NCI-H146 (cell line): ENCODE results near the gene SARNP.

Experiments used
- DNase-seq: peaks from one replicate; lab custom pipeline; 2025; lab: John Stamatoyannopoulos, UW

SARNP gene

DNA sequence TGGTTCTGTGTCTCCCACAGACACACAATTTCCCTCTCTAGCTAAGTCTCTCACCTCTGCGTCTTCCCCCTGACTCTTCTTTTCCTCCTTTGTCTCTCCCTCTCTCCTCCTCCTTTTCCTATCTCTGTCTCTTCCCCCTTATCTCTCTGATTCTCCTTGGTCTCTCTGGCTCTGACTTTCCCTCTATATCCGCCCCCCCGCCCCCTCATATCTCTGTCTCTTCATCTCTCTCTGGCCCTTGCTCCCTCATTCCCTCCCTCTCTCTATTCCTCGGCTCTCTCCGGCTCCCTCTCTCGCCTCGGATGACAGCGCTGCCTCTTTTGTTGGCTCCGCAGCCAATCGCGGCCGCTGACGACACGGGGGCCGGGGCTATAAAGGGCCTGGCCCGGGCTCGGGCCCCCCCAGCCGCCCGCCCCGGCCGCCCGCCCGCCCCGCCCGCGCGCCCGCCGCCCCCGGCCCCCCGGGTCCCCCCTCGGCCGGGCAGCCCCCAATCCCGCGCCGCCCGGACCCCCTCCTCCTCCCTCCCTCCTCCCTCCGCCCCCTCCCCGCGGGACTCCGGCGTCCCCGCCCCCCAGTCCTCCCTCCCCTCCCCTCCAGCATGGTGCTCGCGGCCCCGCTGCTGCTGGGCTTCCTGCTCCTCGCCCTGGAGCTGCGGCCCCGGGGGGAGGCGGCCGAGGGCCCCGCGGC lies 74.7 kb downstream of the SARNP start, which contains the start of gene GDF11:
TSS of gene GDF11 (plus strand) at position 404 of the 687 bp plus-strand sequence. CDS start at position 599, 195 bp downstream.
- DNase-seq, result peak; percentile 86

DNA sequence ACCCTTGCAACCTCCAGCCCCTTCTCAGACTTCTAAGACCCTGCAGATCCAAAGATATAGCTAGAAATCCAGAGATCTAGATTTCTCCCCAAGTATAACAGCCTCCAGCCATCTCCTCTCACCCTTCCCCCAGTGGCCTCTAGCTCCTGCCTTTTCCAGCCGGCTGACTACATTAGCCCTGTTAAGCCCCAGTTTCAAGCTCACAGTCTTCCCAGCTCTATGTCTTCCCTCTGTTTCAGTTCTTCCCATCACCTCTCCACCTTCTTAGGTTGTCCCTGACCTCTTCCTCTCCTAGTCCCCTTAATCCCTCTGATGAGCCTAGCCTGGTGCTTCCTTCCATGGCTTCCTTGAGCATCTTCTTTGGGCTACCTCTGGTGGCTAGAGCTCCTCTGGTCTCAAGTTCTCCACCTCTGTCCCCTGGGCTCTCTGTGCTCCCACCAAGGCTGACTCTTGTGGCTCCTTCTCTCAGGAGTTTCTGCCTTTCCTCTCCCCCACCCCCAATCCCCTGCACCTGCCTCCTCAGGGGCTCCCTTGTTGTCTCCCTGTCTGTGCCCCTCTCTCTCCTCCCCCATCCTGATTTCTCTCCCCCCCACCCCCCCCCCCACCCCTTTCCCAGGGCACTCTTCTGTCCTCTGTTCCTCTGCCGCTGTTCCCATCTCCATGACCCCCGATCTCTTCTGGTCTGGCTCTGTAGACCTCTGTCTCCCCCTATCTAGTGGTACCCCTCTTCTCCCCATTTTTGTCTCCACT lies 75.4 kb downstream of the SARNP start:
- no peak for DNase-seq

DNA sequence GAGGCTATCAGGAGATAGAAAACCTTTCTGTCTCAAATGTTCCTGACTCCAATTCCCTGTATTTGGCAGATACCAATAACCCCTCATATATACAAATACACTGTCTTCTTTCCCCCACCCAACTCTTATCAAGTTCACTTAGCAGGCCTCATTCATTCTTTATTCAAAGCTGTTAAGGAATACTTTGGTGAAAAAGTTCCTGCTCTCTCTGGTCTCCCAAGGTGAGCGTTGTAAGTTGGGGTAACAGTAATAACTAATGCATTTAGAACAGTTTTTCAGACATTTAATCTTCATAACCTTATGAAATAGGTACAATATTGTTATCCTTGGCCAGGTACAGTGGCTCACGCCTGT lies 78.5 kb downstream of the SARNP start:
- DNase-seq, result no peak

DNA sequence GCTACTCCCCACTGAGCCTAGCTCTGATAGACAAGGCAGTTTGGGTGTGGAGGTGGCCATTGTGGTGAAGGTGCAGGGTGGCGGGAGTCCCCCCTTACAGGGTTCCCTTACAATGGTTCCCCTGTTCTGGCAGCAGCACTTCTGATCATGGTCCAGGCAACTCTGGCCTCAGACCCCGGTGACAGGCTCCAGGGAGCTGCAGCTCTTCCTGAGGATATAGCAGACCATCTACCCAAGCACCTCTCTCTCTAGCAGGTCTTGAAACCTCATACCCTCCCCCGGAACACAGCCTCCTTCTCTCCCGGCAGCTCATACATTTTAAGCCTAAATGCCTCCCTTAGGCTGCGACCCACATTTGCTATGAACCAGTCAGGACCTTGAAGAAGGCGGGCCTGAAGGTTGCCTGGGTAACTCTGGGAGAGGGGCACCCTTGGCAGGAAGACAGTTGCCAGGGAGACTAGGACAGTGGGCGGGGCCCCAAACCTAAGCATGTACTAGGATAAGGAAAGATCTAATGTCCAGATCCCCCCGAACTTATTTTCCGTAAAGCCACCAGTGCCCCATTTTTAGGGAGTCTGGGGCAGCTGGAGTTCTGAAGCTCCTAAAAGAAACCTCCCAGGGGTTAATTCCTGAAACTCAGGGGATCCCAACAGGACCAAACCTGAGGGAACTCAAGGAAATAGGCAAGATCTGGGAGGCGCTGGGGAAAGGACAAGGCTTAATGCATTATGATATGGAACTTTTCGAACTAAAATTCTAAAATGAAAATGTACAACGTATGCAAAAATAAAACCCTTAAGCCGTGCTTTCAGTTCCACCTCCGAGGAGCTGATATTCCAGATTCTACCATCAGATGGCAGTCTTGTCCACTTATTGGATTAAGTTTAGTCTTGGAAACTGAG lies 79.2 kb downstream of the SARNP start:
- DNase-seq, result peak; percentile 94

DNA sequence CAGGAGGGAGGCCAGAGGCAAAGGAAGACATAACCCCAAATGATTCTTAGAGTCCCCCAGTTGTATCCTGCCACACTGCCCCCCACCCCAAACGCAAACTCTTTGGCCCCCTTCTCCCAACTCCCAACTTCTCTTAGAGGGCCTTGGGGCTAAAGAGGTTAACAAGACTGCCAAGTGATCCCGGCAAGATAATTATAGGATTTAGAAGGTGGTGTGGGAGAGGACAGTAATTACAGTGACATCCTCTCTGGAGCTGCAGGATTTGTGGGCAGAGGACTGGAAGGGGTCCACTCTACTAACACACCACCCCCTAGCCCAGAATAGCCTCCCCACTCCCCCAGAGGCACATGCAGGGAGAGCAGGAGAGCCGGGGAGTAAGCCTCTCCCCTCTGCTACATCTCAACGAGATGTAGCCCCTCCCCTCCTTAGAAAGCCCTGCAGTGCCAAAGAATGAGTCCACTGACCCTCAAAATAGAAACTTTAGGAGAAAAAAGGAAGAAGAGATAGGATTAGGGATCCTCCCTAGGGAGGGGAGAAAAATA lies 79.9 kb downstream of the SARNP start:
- DNase-seq, result peak; percentile 26

DNA sequence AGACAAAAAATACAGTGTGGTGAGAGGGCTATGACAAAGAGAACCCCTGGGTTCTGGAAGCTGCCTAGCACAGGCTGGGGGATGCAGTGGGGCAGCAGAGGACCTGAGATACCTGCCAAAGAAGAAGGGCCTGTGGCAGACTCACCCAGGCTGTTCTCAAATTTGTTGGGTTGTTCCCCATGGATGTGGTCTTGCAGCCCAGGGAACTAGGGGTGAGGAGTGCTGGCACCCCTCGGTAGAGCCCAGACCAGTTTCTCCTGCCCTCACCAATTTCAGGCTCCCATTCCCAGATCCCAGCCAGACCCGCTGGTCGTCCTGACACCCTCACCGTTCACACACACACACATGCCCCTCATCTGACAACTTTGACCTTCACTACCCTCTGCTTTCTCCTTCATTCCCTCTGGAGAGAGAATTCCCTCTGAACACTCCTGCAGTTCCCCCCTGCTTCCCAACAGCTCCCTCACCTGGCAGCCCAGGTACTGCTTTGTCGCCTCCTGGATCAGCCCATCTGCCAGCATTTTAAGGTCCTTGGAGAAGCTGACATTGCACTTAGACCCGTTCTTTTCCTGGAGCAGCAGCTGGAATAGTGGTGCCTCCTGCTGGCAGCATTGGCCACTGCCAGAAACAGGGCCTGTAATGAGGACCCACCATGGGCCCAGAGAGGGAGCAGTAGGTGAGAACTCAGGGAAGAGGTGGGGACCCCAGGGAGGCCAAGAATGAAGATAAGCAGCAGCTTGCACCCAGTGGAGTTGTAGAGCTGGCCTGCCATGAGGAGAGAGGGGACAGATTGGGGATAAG lies 80.5 kb downstream of the SARNP start:
- peak; percentile 84 for DNase-seq

DNA sequence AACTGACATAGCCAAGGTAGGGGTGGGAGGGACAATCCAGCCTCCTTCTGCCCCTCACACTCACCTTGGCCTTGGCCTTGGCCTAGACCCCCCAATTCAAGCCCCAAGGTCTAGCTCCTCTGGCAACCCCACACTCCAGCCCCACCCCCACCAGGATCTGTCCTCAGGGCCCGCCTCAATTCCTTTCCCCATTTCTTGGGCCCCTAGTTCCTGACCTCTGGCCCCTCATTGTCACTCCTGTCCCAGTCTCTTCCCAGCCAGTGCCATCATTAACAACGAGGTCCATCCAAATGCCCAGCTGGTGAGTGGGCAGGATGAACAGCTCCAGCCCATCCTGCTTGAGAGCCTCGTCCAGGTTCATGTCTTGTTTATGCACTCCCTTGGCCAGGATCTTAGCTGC lies 81.4 kb downstream of the SARNP start:
- no peak for DNase-seq

DNA sequence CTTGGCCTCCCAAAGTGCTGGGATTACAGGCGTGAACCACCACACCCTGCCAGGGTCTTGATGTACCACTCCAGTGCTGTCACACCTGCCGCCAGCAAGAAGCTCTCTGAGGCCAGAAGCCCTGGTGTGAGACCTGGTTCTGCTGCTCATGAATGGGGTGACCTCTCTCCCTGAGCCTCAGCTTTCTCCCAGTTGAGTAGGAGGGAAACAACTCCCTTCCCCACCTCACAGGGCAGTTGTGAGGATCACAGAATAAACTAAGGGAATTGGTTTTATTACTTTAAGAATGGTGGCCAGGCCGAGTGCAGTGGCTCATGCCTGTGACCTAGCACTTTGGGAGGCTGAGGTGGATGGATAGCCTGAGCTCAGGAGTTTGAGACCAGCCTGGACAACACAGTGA lies 82.9 kb downstream of the SARNP start:
- DNase-seq, result no peak

DNA sequence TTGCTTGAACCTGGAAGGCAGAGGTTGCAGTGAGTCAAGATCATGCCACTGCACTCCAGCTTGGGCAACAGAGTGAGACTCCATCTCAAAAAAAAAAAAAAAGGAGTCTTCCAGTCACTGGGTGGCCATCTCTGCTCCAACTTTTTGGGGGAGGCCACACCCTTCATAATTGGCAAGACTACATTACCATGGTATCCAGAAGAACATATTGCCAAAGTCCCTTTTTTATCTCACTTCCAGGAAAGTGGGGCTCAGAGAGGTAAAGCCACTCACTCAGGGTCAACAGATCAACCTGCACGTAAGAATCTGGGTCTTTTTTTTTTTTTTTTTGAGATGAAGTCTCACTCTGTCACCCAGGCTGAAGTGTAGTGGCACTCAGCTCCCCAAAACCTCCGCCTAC lies 83.7 kb downstream of the SARNP start:
- DNase-seq, result no peak

DNA sequence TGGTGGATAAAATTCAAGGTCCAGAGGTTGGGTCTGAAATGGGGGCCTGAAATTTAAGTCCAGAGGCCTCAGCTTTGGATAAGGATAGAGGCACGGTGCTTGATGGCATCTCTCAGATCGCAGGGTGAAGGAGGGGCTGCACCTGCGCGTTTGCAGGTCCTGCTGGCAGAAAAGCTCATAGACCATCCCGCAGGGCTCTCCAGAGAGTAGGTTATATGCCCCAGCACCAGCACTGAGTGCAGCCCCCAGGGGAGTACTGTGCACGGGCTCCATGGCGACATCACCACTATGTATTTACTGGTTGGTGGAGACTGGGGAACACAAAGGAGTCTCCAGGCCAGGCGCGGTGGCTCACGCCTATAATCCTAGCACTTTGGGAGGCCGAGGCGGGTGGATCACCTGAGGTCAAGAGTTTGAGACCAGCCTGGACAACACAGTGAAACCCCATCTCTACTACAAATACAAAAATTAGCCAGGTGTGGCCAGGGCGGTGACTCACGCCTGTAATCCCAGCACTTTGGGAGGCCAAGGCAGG lies 84.4 kb downstream of the SARNP start:
- DNase-seq, result no peak

DNA sequence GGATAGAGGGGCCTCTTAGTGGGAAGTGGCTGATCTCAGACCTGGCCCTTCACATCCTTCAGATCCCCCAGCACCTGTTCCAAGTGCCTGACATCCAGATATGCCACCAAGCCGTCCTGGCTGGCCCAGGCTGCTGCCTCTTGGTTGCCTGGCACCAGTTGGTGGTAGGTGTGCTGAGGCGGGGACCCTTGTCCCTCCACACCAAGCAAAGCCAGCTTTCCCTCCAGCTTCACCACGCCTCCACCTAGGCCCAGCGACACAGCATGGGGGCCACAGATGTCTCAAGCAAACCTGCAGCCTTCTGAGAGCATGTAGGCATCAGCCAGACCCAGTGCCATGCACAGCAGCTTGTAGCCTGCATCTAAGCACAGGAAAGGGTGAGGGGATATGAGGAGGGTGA lies 85.2 kb downstream of the SARNP start:
- no peak for DNase-seq

DNA sequence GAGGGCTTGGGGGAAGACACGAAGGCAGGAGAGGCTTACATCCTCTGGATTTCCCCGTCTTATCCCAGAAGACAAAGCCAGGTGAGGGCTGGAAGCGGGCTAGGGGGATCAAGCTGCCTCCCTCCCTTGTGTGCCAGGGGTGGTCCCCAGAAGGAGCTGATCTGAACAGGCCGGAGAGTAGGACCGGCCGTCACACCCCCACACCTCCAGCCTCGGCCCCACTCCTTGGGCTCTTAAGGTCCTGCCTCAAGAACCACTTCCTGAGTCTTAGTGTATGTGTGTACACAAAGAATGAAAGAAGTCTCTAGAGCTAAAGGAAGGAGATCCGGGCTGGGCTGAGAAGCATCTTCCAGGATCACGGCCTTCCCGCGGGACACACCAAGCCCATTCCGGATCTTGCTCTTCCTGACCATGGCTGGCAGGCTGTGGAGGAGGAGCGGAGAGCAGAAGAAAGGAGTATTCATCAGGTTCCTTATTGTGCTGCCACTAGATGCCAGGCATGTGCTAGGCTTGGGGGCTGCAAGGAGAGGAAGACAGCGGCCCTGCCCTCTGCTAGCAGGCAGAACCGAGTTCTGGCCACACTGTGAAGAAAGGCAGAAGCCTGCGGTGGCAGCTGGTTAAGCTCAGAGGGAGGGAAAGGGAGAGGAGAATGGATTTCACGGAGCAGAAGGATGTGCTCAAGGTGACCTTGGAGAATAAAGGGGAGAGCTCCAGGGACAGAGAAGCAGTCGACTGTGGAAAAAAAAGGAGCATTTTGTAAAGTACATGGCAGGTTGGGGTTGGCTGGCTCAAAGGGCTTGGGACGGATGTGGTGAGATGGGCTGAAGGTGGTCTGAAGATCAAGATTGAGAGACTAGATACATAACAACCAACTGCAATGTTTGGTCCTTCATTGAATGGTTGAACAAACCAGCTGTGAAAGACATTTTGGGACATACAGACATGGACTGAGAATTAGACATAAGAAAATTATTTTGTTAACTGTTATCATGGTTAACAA lies 87.4 kb downstream of the SARNP start:
- peak; percentile 62 for DNase-seq

DNA sequence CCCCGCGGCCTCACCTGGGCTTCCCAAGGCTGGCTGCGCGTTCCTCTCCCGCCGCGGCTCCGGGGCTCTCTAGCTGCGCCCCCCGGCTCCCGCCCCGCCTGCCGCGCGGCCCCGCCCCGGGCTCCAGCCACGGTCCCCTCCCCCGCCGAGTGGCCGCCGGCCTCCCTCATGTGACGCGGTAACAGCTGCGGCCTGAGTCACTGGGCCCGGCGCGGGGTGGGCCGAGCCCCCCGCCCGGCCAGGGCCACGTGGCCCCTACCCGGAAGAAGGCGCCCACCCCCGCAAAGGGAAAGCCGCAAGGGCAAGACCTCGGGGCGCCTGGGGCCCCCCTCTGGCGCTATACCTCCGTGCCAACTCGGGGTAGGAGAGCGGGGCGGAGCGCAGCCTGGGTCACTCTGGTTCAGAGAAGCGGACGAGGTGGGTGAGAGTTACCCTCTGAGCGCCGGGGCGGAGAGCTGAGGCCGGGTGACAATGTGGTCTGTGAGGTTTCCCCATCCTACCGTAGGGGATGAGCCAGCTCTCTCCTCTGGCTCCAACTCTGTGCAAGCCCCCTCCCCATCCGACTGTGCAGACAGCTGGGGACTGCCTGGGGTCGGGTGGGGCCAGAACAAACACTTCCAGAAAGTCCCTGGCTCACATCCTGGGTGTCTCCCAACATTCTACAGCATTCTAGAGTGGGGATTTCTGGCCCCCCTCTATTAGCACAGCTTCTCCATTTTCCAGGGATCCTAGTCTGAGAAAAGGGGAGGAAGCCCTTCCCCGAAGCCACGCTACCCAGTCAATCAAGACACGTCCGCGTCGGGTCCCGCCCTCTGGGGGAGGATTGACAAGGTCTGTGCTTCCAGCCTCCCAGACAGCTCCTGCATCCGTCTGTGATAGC lies 88.3 kb downstream of the SARNP start, which contains the start of gene CD63:
TSS of gene CD63 (minus strand) at position 71 of the 880 bp plus-strand sequence. CDS start 668 bp downstream, outside the sequence.
- peak; percentile 95 for DNase-seq

DNA sequence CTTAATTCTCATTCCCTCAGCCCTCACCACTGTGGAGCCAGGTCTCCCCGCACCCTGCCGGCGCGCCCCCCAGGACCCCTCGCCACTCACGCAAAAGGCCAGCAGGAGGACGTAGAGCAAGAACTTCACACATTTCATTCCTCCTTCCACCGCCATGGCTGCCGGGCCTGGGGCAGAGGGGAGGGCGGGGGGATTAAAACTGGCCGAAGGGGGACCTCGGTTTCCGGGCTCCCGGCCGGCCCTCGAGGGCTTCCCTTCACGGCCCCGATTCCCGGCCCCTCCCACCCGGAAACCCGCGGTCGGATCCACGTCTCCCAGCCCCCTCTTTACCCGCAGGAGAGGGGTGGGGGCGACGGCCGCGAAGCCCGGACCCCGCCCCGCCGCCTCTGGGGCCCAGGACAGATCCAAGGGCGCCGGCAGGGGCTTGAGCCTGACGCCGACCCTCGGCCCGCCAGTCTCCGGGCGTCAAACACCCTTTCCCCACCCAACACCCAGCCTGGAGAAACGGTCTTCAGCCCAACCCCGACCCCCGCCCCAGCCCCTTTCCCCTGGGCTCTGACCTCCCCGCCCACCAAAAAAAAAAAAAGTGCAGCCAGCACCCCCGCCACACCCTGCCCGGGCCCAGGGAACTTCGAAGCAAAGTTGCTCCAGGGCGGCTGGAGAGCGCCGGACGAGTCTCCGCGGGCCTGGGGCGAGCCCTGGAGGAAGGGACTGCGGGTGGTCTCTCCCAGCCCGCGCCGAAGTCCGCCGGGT lies 89.2 kb downstream of the SARNP start:
- DNase-seq, result peak; percentile 73

DNA sequence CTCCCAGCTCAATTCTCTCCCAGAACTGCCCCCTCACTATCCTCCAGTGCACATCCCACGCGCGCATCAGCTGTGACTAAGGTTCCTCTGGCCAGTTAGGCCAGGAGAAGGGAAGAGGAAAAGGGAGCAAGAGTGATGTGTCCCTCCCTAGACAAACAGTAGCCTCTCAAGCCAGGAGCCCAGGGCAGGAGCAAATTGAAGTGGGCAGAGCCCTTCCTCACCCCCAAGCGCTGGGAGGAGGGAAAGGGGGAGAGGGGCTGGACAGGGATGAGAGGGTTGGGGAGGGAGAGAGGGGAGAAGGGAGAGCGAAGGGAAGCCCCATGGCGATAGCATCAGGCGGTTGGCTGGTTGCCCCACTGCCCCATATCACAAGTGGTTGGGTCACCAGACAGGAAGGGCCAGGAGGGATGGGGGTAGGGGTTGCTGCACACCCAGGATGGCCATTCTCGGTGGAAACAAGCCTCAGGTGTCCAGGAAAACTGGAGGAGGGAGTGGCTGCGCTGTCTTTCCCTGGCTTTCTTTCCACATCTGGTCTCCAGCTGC lies 89.8 kb downstream of the SARNP start:
- DNase-seq, result peak; percentile 44

DNA sequence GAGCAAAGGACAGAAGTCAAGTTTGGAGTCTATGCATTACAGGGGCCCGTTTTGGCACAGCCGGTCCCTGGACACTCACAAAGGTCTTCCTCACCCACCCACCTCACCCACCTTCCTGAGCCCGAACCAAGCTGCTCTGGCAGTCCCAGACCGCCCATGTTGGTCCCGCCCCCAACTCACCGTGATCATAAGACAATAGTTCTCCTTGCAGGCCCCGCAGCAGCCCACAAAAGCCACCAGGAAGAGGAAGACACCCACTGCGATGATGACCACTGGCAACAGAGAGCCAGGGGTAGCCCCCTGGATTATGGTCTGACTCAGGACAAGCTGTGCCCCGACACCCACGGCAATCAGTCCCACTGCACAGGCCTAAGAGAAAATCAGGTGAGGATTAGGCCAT lies 90.6 kb downstream of the SARNP start:
- no peak for DNase-seq

DNA sequence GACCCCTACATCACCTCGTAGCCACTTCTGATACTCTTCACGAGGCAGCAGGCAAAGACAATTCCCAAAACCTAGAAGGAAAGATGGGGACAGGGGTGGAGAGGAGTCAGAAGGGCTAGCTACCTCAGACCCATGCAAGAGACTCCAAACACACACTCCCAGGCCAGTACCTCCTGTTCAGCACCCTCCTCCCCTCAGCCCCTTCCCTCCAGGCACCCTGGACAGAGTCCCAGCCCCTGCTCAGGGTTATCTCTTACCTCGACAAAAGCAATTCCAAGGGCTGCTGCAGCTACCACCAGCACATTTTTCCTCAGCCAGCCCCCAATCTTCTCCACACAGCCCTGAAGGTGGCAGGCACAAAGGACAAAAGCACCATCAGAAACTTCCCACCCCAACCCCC lies 92.0 kb downstream of the SARNP start:
- no peak for DNase-seq

DNA sequence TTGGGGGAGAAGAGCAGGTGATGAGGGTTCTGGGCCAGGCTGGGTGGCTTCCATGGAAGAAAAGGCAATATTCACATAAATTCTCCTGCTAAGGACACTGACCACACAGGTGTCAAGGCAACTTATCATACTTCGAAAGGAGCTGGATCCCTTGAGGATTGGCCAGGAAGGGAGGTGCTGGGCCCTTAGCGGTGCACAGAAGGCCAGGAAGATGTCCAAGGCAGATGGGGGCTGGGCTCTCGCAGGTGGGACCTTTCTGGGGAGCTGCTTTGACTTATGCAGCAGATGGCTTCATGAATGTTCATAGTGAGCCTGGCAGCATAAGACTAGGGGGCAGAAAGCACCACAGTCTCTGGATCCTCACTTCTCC lies 92.6 kb downstream of the SARNP start:
- DNase-seq, result no peak
